ENCODE results near the gene FOXL2NB.

Gene FOXL2NB

GRCh38 chr3:138945709-138946662 is 1.0 kb upstream of the FOXL2NB start:
- DNase-seq (ENCODE audit: low read depth), result no peak

- DNase-seq (ENCODE audit: low read depth), result no peak
Measured at GRCh38 chr3:138947495-138948121, 591 bp downstream of the FOXL2NB start.

- no peak for DNase-seq (ENCODE audit: low read depth)
Measured at GRCh38 chr3:138948371-138949001, 1.5 kb downstream of the FOXL2NB start.

- DNase-seq (ENCODE audit: low read depth), result no peak
Measured at GRCh38 chr3:138949002-138949418, 2.0 kb downstream of the FOXL2NB start.

GRCh38 chr3:138949445-138950005 is 2.5 kb downstream of the FOXL2NB start:
- DNase-seq (ENCODE audit: low read depth), result no peak

- no peak for DNase-seq (ENCODE audit: low read depth)
Measured at GRCh38 chr3:138950006-138950644, 3.1 kb downstream of the FOXL2NB start.

GRCh38 chr3:138950701-138951100 is 3.7 kb downstream of the FOXL2NB start:
- DNase-seq (ENCODE audit: low read depth), result no peak

- no peak for DNase-seq (ENCODE audit: low read depth)
Measured at GRCh38 chr3:138960417-138960852, 13.4 kb downstream of the FOXL2NB start.

- DNase-seq (ENCODE audit: low read depth), result no peak
Measured at GRCh38 chr3:138962854-138963560, 16.0 kb downstream of the FOXL2NB start.

GRCh38 chr3:138964264-138964663 is 17.2 kb downstream of the FOXL2NB start:
- DNase-seq (ENCODE audit: low read depth), result no peak

- DNase-seq (ENCODE audit: low read depth), result no peak
Measured at GRCh38 chr3:138964923-138965322, 17.9 kb downstream of the FOXL2NB start.

- DNase-seq (ENCODE audit: low read depth), result no peak
Measured at GRCh38 chr3:138971766-138972320, 24.8 kb downstream of the FOXL2NB start.

GRCh38 chr3:138972941-138973340 is 25.9 kb downstream of the FOXL2NB start:
- DNase-seq (ENCODE audit: low read depth), result no peak

GRCh38 chr3:138974462-138974861 is 27.4 kb downstream of the FOXL2NB start:
- no peak for DNase-seq (ENCODE audit: low read depth)

- no peak for DNase-seq (ENCODE audit: low read depth)
Measured at GRCh38 chr3:138975351-138975750, 28.3 kb downstream of the FOXL2NB start.

GRCh38 chr3:138976047-138976446 is 29.0 kb downstream of the FOXL2NB start:
- no peak for DNase-seq (ENCODE audit: low read depth)

GRCh38 chr3:138984816-138985215 is 37.8 kb downstream of the FOXL2NB start:
- no peak for DNase-seq (ENCODE audit: low read depth)

GRCh38 chr3:138985932-138986331 is 38.9 kb downstream of the FOXL2NB start:
- no peak for DNase-seq (ENCODE audit: low read depth)

GRCh38 chr3:138987181-138987580 is 40.2 kb downstream of the FOXL2NB start:
- no peak for DNase-seq (ENCODE audit: low read depth)

GRCh38 chr3:138995706-138996105 is 48.7 kb downstream of the FOXL2NB start:
- no peak for DNase-seq (ENCODE audit: low read depth)

Measured in activated T-cell treated with anti-CD3 and anti-CD28 coated beads for 1 hour (primary cell).